Measurements from ENCODE around the gene PTPRD. TPM values are rescaled to one million over a fixed set of nuclear protein-coding genes. Genes with fewer than 3 reads are reported as not detected.

PTPRD gene
- total RNA-seq, 4 donors from 2014 or later: 85.8 to 169 (median 135) TPM

DNA sequence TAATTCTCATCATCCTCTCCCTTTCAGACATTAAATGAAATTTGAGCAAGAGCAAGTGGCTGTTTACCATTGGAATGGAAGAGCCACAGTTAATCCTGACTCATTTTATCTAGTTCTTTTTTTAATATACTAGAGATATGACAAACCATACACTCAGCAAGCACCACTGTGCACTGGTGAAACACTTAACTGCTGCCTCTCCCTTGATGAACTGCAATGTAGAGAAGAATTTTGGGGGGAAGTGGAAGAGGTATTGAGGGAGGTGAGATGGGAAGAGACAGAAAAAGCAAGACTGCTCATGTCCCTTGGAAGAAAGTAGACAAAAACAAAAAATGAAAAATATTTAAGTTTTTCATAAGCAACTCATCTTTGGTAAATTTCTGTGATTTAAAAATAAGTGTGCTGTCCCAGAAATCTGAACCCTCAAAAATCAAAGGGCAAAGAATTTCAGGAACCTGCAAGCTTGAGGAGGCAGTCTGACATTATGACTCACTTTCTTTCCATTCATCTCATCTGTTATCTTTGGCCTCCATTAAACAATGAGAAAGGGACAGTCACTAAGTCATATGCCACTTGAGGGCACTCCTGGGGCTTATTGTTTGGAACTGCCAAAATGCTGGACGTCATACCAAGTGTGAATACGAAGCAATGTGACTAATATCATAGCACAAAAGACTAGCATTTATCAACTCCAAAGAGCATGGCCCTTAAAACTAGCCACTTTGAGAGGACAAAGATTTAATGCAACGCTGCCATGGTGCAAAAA is 2246.5 kb downstream of the PTPRD start:
- Histone ChIP-seq H3K27ac (no peak overlapping the region), H3K4me1 (no peaks in the 10 kb centered on the region), H3K36me3 (no peaks in the 10 kb centered on the region), H3K9me3 (no peaks in the 10 kb centered on the region), H3K4me3 (no peak overlapping the region), H3K27me3 (no peaks in the 10 kb centered on the region)
- no peak for TF ChIP-seq POLR2A (IDR thresholded peaks at IDR 0.05)
- TF ChIP-seq, protein P1, sequence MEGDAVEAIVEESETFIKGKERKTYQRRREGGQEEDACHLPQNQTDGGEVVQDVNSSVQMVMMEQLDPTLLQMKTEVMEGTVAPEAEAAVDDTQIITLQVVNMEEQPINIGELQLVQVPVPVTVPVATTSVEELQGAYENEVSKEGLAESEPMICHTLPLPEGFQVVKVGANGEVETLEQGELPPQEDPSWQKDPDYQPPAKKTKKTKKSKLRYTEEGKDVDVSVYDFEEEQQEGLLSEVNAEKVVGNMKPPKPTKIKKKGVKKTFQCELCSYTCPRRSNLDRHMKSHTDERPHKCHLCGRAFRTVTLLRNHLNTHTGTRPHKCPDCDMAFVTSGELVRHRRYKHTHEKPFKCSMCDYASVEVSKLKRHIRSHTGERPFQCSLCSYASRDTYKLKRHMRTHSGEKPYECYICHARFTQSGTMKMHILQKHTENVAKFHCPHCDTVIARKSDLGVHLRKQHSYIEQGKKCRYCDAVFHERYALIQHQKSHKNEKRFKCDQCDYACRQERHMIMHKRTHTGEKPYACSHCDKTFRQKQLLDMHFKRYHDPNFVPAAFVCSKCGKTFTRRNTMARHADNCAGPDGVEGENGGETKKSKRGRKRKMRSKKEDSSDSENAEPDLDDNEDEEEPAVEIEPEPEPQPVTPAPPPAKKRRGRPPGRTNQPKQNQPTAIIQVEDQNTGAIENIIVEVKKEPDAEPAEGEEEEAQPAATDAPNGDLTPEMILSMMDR (IDR thresholded peaks at IDR 0.05): no peak
- no peak for DNase-seq

DNA sequence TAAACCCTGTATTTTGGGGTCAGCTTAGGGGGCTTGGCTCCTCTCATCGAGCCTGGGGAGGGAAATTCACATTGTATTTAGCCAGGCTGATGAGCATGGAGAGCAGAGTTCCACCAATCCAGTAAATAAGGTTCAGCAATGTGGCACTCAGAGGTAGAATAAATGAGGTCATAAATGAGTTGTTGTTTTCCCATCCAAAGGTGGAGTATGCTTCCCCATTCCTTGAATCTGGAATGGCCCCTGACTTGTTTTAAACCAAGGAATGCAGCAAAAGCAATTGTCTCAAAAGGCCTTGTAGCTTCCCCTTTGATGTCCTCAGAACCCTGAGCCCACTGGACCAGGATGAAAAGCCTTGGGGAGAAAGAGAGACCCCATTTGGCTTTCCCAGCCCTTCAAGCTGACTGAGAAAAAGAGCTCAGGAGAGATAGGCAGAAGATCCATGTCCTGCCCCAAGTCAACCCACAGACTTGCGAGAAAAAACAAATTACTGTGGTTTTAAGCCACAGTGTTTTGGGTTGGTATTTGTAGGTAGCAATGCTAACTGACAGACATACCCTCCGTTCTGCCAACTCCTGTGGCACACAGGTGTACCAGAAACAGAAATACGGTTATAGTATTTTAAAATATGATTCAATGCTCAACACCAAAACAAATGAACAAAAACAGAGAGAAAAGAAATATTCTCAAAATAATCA is 2247.2 kb downstream of the PTPRD start:
- Histone ChIP-seq H3K36me3 (no peaks in the 10 kb centered on the region), H3K27ac (no peak overlapping the region), H3K9me3 (no peaks in the 10 kb centered on the region), H3K4me1 (no peaks in the 10 kb centered on the region), H3K4me3 (no peak overlapping the region), H3K27me3 (no peaks in the 10 kb centered on the region)
- DNase-seq: no peak
- TF ChIP-seq, protein P1 (IDR thresholded peaks at IDR 0.05): no peak
- TF ChIP-seq POLR2A (IDR thresholded peaks at IDR 0.05): no peak

DNA sequence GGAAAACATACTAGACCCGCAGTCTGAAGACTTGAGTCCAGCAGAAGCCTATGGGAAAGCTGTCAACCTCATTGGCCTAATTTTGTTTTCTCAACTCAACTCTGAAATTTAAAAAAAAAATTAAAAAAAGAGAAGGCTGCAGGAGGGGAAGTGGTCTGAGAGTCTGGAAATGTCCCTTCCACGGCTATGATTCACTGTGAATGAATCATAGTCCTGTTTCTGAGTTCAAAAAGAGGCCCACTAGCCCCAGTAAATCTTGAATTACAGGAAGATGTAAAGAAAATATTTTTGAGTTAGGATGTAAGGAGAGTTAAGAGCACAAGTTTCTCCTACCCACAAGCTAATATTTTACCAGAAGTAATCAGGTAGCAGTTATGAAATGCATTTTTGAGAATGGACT is 2247.8 kb downstream of the PTPRD start:
- no peak for DNase-seq
- Histone ChIP-seq H3K27me3 (no peaks in the 10 kb centered on the region), H3K27ac (no peak overlapping the region), H3K4me3 (no peak overlapping the region), H3K9me3 (no peaks in the 10 kb centered on the region), H3K4me1 (no peaks in the 10 kb centered on the region), H3K36me3 (no peaks in the 10 kb centered on the region)
- TF ChIP-seq POLR2A (IDR thresholded peaks at IDR 0.05): no peak
- TF ChIP-seq, protein P1 (IDR thresholded peaks at IDR 0.05): no peak

DNA sequence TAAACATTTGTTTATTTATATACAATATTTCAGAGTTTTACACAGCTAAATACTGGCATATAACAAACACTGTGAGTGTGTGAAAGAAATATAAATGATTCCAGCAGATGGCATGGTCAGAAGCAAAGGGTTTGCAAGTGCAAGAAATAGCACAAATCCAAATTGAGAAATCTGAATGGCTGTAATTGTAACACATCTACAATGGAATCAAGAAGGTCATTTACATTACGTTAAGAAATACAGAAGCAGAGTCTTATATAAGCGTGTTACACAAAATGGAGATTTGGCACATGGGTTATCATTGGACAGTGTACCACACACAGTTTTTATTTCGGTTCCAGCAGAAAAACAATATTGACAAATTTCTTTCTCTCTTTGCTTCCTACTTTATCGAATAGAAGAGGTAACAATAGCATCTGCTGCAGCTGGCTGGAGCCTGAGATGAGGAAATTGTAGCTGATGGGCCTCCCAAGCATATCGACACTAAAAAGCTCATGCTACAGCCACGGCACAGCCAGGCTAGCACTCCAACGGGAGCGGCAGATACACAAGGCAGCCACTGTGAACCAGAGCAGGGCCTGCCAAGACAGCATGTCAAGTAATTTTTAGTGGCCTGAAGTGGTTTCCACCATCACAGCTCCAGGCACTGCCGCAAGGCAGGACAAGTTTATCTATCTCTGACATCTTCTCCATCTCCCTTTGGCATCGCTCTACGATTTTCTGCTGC is 2248.6 kb downstream of the PTPRD start:
- H3K36me3 ChIP-seq: no peaks in the 10 kb centered on the region
- no peaks in the 10 kb centered on the region for H3K9me3 ChIP-seq
- H3K27me3 ChIP-seq: no peaks in the 10 kb centered on the region
- H3K4me1 ChIP-seq: no peaks in the 10 kb centered on the region
- no peak overlapping the region for H3K27ac ChIP-seq
- H3K4me3 ChIP-seq: no peak overlapping the region
- DNase-seq: no peak
- no peak for TF ChIP-seq POLR2A (IDR thresholded peaks at IDR 0.05)
- TF ChIP-seq, protein P1 (IDR thresholded peaks at IDR 0.05): no peak

DNA sequence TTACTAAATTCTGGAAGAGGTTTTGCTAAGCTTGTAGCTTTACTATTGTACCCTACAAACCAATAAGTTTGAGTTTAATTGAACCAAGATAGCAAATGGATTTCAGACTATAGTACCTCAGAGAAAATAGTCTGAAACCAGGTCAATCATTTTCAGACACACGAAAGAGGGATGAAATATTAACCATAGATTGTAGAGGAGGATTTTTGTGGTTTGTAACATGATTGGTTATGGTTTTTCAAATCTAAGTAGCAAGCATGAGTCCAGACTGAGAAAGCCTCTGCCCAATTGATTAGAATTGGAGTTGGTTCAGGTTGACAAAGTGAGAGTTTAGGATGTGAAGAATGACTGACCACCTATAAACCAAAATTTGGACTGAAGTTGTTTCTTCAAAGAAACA is 2250.6 kb downstream of the PTPRD start:
- TF ChIP-seq, protein P1 (IDR thresholded peaks at IDR 0.05): no peak
- TF ChIP-seq POLR2A (IDR thresholded peaks at IDR 0.05): no peak
- no peaks in the 10 kb centered on the region for H3K27me3 ChIP-seq

More for the DNA sequence above, 2250.6 kb downstream of the PTPRD start:
- no peak overlapping the region for H3K4me3 ChIP-seq
- no peak overlapping the region for H3K27ac ChIP-seq
- H3K4me1 ChIP-seq: no peaks in the 10 kb centered on the region
- DNase-seq: no peak
- no peaks in the 10 kb centered on the region for H3K9me3 ChIP-seq
- no peaks in the 10 kb centered on the region for H3K36me3 ChIP-seq

All from Peyer's patch (tissue), 4 donors.